GM19452 (cell line): Measurements from ENCODE around the gene PADI3.
"Not testable (repeated sequence)": the region's sequence is repeated elsewhere in the genome, so short reads cannot be mapped to it uniquely, and the experiment has no call there.

Source experiments
- ATAC-seq: cut with Tn5 transposase; IDR thresholded peaks from one replicate; pipeline ENCODE4 v1.9.1; 2021; ENCODE audit not compliant: unreplicated experiment

PADI3 gene

GRCh38 chr1:17297991-17298390 is 49.1 kb downstream of the PADI3 start:
- no peak for ATAC-seq

- no peak for ATAC-seq
Measured at GRCh38 chr1:17301767-17302166, 52.9 kb downstream of the PADI3 start.

GRCh38 chr1:17304151-17304825 is 55.4 kb downstream of the PADI3 start:
- ATAC-seq, result no peak

GRCh38 chr1:17304826-17305175 is 55.9 kb downstream of the PADI3 start:
- ATAC-seq, result no peak

GRCh38 chr1:17305576-17306095 is 56.7 kb downstream of the PADI3 start:
- no peak for ATAC-seq

GRCh38 chr1:17306407-17306806 is 57.5 kb downstream of the PADI3 start:
- no peak for ATAC-seq

- no peak for ATAC-seq
Measured at GRCh38 chr1:17306921-17307320, 58.0 kb downstream of the PADI3 start.

GRCh38 chr1:17307329-17307728 is 58.4 kb downstream of the PADI3 start:
- ATAC-seq, result no peak

GRCh38 chr1:17307946-17308345 is 59.0 kb downstream of the PADI3 start, which contains the start of gene PADI4:
Gene PADI4, plus strand, starts transcription at chr1:17308197. Its CDS starts 26 bp downstream, at chr1:17308223.
- no peak for ATAC-seq

- no peak for ATAC-seq
Measured at GRCh38 chr1:17308593-17308992, 59.7 kb downstream of the PADI3 start.

GRCh38 chr1:17309426-17310067 is 60.6 kb downstream of the PADI3 start:
- ATAC-seq, result no peak

GRCh38 chr1:17310068-17310640 is 61.3 kb downstream of the PADI3 start:
- ATAC-seq, result no peak

GRCh38 chr1:17313530-17314309 is 64.8 kb downstream of the PADI3 start:
- no peak for ATAC-seq

- no peak for ATAC-seq
Measured at GRCh38 chr1:17314491-17314971, 65.6 kb downstream of the PADI3 start.

GRCh38 chr1:17315542-17316130 is 66.7 kb downstream of the PADI3 start:
- no peak for ATAC-seq

- ATAC-seq, result no peak
Measured at GRCh38 chr1:17316704-17317103, 67.8 kb downstream of the PADI3 start.

- ATAC-seq, result no peak
Measured at GRCh38 chr1:17318262-17318661, 69.4 kb downstream of the PADI3 start.

- ATAC-seq, result no peak
Measured at GRCh38 chr1:17319561-17320350, 70.9 kb downstream of the PADI3 start.

- not testable (repeated sequence) for ATAC-seq
Measured at GRCh38 chr1:17321857-17322390, 73.0 kb downstream of the PADI3 start.

- ATAC-seq, result no peak
Measured at GRCh38 chr1:17328855-17329254, 80.0 kb downstream of the PADI3 start.
